Trophoblast cell (in vitro differentiated cells and primary cell): ENCODE results near the gene TMA7B.
"Not testable (repeated sequence)": the region's sequence is repeated elsewhere in the genome, so short reads cannot be mapped to it uniquely, and the experiment has no call there.

ENCODE experiments used
- DNase-seq, 2 donors: peaks; one replicate each; pipeline ENCODE4 v3.0.0-alpha.2; 2016
- H2AFZ ChIP-seq: 2 replicates; pipeline ENCODE4 v1.6.1; 2013; ENCODE audit warnings: low read length, moderate library complexity, mild to moderate bottlenecking; ENCODE audit not compliant: insufficient read depth, poor library complexity
- H2AK5ac ChIP-seq: 2 replicates; pipeline ENCODE4 v1.6.1; 2013; ENCODE audit warnings: mild to moderate bottlenecking, low read length
- H2BK120ac ChIP-seq: 2 replicates; pipeline ENCODE4 v1.6.1; 2013; ENCODE audit warnings: low read length, mild to moderate bottlenecking, moderate library complexity; ENCODE audit not compliant: insufficient read depth, poor library complexity
- H2BK12ac ChIP-seq: 2 replicates; pipeline ENCODE4 v1.6.1; 2013; ENCODE audit warnings: mild to moderate bottlenecking, low read length, moderate library complexity
- H2BK5ac ChIP-seq: 2 replicates; pipeline ENCODE4 v1.6.1; 2013; ENCODE audit warnings: low read length, low read depth, moderate library complexity, mild to moderate bottlenecking; ENCODE audit not compliant: poor library complexity
- H3K14ac ChIP-seq: 2 replicates; pipeline ENCODE4 v1.6.1; 2013; ENCODE audit warnings: mild to moderate bottlenecking, low read length
- H3K18ac ChIP-seq: 2 replicates; pipeline ENCODE4 v1.6.1; 2013; ENCODE audit warnings: mild to moderate bottlenecking, low read length
- H3K23ac ChIP-seq: 2 replicates; pipeline ENCODE4 v1.6.1; 2013; ENCODE audit warnings: low read length
- H3K27ac ChIP-seq: 2 replicates; pipeline ENCODE4 v1.5.1; 2013; ENCODE audit warnings: low read depth, mild to moderate bottlenecking, inconsistent platforms, low read length, moderate library complexity
- H3K27me3 ChIP-seq: 2 replicates; pipeline ENCODE4 v1.6.1; 2013; ENCODE audit warnings: inconsistent platforms, mild to moderate bottlenecking, low read length, moderate library complexity; ENCODE audit not compliant: insufficient read depth
- H3K36me3 ChIP-seq, 2 experiments: 1 replicate in 1 of 2; 2 replicates in 1 of 2; pipeline ENCODE4 v1.6.1; 2013; ENCODE audit warnings: low read length in 2 of 2, mild to moderate bottlenecking in 2 of 2, moderate library complexity in 1 of 2; ENCODE audit not compliant: insufficient read depth in 2 of 2, control insufficient read depth in 1 of 2
- H3K4ac ChIP-seq: 2 replicates; pipeline ENCODE4 v1.6.1; 2013; ENCODE audit warnings: low read depth, mild to moderate bottlenecking, low read length, moderate library complexity
- H3K4me1 ChIP-seq, 2 experiments: 1 replicate in 1 of 2; 2 replicates in 1 of 2; pipeline ENCODE4 v1.6.1; 2013; ENCODE audit warnings: low read length in 2 of 2, mild to moderate bottlenecking in 2 of 2, moderate library complexity in 1 of 2; ENCODE audit not compliant: insufficient read depth in 2 of 2, control insufficient read depth in 1 of 2
- H3K4me2 ChIP-seq: 2 replicates; pipeline ENCODE4 v1.6.1; 2013; ENCODE audit warnings: inconsistent platforms, mild to moderate bottlenecking, low read length, moderate library complexity
- H3K4me3 ChIP-seq: 2 replicates; pipeline ENCODE4 v1.5.1; 2013; ENCODE audit warnings: mild to moderate bottlenecking, low read depth, low read length, inconsistent platforms
- H3K79me1 ChIP-seq: one replicate; pipeline ENCODE4 v1.6.1; 2013; ENCODE audit warnings: low read length
- H3K79me2 ChIP-seq: 2 replicates; pipeline ENCODE4 v1.6.1; 2013; ENCODE audit warnings: low read length, mild to moderate bottlenecking; ENCODE audit not compliant: control insufficient read depth, insufficient read depth, poor library complexity
- H3K9ac ChIP-seq: 2 replicates; pipeline ENCODE4 v1.6.1; 2013; ENCODE audit warnings: mild to moderate bottlenecking, low read length
- H3K9me3 ChIP-seq: 2 replicates; pipeline ENCODE4 v1.6.1; 2013; ENCODE audit warnings: low read depth, mild to moderate bottlenecking, control low read depth, inconsistent platforms, low read length; ENCODE audit not compliant: insufficient read depth
- H4K12ac ChIP-seq: 2 replicates; pipeline ENCODE4 v1.6.1; 2013; ENCODE audit warnings: low read depth, mild to moderate bottlenecking, low read length, moderate library complexity
- H4K8ac ChIP-seq: 2 replicates; pipeline ENCODE4 v1.6.1; 2013; ENCODE audit warnings: low read depth, mild to moderate bottlenecking, low read length, moderate library complexity
- H4K91ac ChIP-seq: one replicate; pipeline ENCODE4 v1.6.1; 2013; ENCODE audit warnings: low read depth, mild to moderate bottlenecking, low read length, moderate library complexity
- WGBS: extraction: QIAGEN DNeasy Blood & Tissue Kit; methylation state at CpG from one replicate; pipeline ENCODE4 v1.1.7; 2013; ENCODE audit warnings: missing lambda C conversion rate; ENCODE audit not compliant: insufficient read length, insufficient coverage; ENCODE audit errors: extremely low coverage; 5-methylcytosine and 5-hydroxymethylcytosine counted together

The TMA7B gene

GRCh38 chr22:39951603-39952293, 8.4 kb upstream of the TMA7B start:
- not testable (repeated sequence) for H3K27ac ChIP-seq, H3K23ac ChIP-seq, H3K14ac ChIP-seq, H3K36me3 ChIP-seq, H3K9ac ChIP-seq, H2BK12ac ChIP-seq, H2AK5ac ChIP-seq, H3K4me3 ChIP-seq, H4K91ac ChIP-seq, H3K4me1 ChIP-seq, H2AFZ ChIP-seq, H3K9me3 ChIP-seq, H3K4me2 ChIP-seq, H3K4ac ChIP-seq, H3K79me1 ChIP-seq, H3K27me3 ChIP-seq, H4K8ac ChIP-seq, H4K12ac ChIP-seq, H2BK120ac ChIP-seq, H3K18ac ChIP-seq, DNase-seq, H2BK5ac ChIP-seq, H3K79me2 ChIP-seq
- WGBS: no CpG with 5 or more reads among the region's 11 CpGs

- H3K36me3 ChIP-seq: no peaks in the 10 kb centered on the region
- H4K91ac ChIP-seq: no peak overlapping the region
- H3K4me1 ChIP-seq: no peaks in the 10 kb centered on the region
- no peak for DNase-seq
- H3K4ac ChIP-seq: no peak overlapping the region
- H3K4me3 ChIP-seq: no peak overlapping the region
- H3K9me3 ChIP-seq: peaks cover 2% of the 10 kb centered on the region
- H2BK5ac ChIP-seq: no peak overlapping the region
- H3K79me1 ChIP-seq: no peaks in the 10 kb centered on the region
- H3K23ac ChIP-seq: no peak overlapping the region
- H4K12ac ChIP-seq: no peak overlapping the region
- no peak overlapping the region for H3K14ac ChIP-seq
- no peaks in the 10 kb centered on the region for H3K79me2 ChIP-seq
- H3K27ac ChIP-seq: no peak overlapping the region
- H2AFZ ChIP-seq: no peak overlapping the region
- H3K27me3 ChIP-seq: no peaks in the 10 kb centered on the region
- no peak overlapping the region for H3K18ac ChIP-seq
- no peak overlapping the region for H2AK5ac ChIP-seq
- WGBS: no CpG with 5 or more reads among the region's 6 CpGs
- H2BK12ac ChIP-seq: no peak overlapping the region
- no peak overlapping the region for H3K9ac ChIP-seq
- no peak overlapping the region for H4K8ac ChIP-seq
- no peak overlapping the region for H2BK120ac ChIP-seq
- H3K4me2 ChIP-seq: no peak overlapping the region
These were observed 7.8 kb upstream of the TMA7B start for GRCh38 chr22:39952347-39952746.

- Histone ChIP-seq H2AFZ (no peak overlapping the region), H2AK5ac (no peak overlapping the region), H3K4me3 (no peak overlapping the region), H3K27me3 (no peaks in the 10 kb centered on the region), H3K9ac (no peak overlapping the region), H3K4me2 (no peak overlapping the region), H3K79me2 (no peaks in the 10 kb centered on the region), H3K4me1 (no peaks in the 10 kb centered on the region), H2BK12ac (no peak overlapping the region), H2BK120ac (no peak overlapping the region), H4K12ac (no peak overlapping the region), H4K91ac (no peak overlapping the region), H2BK5ac (no peak overlapping the region), H3K79me1 (no peaks in the 10 kb centered on the region), H3K23ac (no peak overlapping the region), H3K36me3 (no peaks in the 10 kb centered on the region), H3K27ac (no peak overlapping the region), H4K8ac (no peak overlapping the region), H3K14ac (no peak overlapping the region), H3K9me3 (peaks cover 2% of the 10 kb centered on the region), H3K4ac (no peak overlapping the region), H3K18ac (no peak overlapping the region)
- no CpG with 5 or more reads among the region's 2 CpGs for WGBS
- no peak for DNase-seq
These were observed 7.1 kb upstream of the TMA7B start for GRCh38 chr22:39953101-39953500.

- H2AK5ac ChIP-seq: no peak overlapping the region
- no peak overlapping the region for H3K23ac ChIP-seq
- no peak overlapping the region for H3K9ac ChIP-seq
- H3K79me2 ChIP-seq: no peaks in the 10 kb centered on the region
- no peaks in the 10 kb centered on the region for H3K27me3 ChIP-seq
- no peak overlapping the region for H2AFZ ChIP-seq
- no peak overlapping the region for H2BK5ac ChIP-seq
- no peak overlapping the region for H4K8ac ChIP-seq
- H3K4me1 ChIP-seq: peaks cover 3 to 7% of the 10 kb centered on the region in 2 experiments
- no peak overlapping the region for H2BK120ac ChIP-seq
- no peak overlapping the region for H2BK12ac ChIP-seq
- no peaks in the 10 kb centered on the region for H3K36me3 ChIP-seq
- no peak overlapping the region for H4K12ac ChIP-seq
- no peak overlapping the region for H4K91ac ChIP-seq
- H3K4me3 ChIP-seq: no peak overlapping the region
- DNase-seq: no peak
- no peak overlapping the region for H3K27ac ChIP-seq
- no peak overlapping the region for H3K14ac ChIP-seq
- H3K9me3 ChIP-seq: peaks cover 2% of the 10 kb centered on the region
- WGBS: no CpG with 5 or more reads among the region's 4 CpGs
- H3K4me2 ChIP-seq: no peak overlapping the region
- no peaks in the 10 kb centered on the region for H3K79me1 ChIP-seq
- H3K18ac ChIP-seq: no peak overlapping the region
- no peak overlapping the region for H3K4ac ChIP-seq
These were observed 5.6 kb upstream of the TMA7B start for GRCh38 chr22:39954584-39955055.
